GM21825 (cell line): ENCODE data around the gene PALLD.

Source experiments
- ATAC-seq: cut with Tn5 transposase; IDR thresholded peaks from one replicate; pipeline ENCODE4 v1.9.1; 2021; ENCODE audit warnings: mild to moderate bottlenecking, moderate library complexity; ENCODE audit not compliant: unreplicated experiment

Gene PALLD

GRCh38 chr4:168860827-168861226, 364.0 kb downstream of the PALLD start:
- ATAC-seq, result no peak

DNA sequence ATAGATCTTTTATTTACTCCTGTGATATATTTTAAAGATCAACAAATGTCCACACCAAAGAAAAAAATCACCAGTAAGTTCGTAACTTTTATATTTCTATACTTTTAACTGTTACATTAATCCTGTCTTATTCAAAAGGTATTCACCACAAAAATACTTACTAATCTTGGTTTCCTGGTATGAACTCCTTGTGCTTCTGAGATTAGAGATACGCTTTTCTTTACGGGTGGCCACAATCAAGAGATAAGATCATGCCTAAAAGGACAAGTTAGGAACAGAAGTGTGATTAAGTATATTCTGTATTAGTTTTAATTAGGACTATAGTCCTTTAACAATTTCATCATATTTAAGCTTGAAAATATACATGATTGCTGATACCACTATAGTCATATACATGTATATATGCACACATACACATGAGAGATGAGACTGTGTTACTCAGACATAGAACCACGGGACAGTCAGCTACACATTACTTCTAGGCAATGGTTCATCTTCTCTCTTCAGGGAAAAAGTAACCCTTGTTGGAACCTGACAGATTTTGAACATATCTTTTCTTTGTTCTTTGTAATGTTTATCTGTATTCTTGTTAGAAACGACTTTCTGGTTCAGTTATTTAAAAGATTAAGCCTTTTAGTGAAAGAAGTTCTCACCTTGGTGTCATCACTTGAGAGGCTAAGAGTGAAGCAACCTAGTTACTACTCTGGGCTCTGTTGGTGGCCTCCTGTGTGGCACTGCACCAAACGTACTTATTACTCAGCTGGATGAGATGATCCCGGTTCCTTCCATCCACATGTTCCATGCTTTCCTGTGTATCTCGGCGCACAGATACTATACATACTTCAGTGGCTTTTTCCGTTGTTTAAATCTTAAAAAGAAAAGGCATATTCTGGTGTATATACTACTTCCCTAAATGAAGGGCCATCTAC, 367.1 kb downstream of the PALLD start:
- ATAC-seq, result no peak

GRCh38 chr4:168864821-168865541, 368.1 kb downstream of the PALLD start:
- ATAC-seq, result no peak

DNA sequence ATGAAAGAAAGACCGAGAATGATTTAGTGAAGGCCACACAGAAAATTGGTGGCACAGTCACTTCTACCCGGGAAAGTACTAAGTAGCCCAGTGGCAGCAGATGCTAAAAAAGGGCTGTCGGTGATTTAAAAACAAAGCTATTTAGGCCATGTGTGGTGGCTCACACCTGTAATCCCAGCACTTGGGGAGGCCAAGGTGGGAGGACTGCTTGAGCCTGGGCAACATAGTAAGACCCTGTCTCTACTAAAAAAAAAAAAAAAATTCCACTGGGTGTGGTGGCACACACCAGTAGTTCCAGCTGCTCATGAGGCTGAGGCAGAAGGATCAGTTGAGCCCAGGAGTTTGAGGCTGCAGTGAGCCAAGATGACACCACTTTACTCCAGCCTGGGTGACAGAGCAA, 369.0 kb downstream of the PALLD start:
- ATAC-seq, result no peak

DNA sequence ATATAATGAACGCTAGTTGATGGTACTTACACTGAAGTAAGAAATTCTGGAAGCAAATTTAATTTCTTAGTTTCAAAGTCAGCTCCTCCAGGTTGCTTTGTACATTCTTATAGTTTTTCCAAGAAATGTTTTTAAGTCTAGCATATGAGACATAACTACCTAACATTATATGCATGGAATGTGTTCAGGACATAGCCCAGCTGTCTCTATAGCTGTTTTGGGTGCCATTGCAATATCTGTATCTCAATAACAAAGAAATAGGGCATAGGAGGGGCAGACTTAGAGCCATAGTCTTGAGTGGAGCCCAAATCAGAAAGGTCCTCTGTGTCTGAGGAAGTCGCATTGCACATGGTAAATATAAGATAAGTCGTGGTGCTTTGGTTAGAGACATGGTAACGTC, 369.8 kb downstream of the PALLD start:
- ATAC-seq, result no peak

DNA sequence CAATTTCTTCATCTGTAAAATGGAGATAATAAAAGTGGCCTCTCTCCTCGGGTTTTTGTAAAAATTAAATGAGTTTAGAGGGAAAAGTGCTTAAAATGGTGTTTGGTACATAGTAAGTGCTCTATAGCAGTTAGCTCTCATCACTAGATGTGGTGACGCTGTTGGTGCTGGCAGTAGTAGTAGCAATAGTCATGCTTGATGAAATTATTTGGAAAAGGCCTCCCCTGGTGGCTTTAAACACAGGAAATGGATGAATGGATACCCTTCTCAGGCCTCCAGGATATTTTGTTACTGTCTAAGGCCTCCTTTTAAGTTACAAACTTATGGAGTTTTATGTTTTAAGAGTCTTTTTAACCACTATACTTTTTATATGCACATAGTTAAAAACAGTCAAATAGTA, 370.3 kb downstream of the PALLD start:
- no peak for ATAC-seq

DNA sequence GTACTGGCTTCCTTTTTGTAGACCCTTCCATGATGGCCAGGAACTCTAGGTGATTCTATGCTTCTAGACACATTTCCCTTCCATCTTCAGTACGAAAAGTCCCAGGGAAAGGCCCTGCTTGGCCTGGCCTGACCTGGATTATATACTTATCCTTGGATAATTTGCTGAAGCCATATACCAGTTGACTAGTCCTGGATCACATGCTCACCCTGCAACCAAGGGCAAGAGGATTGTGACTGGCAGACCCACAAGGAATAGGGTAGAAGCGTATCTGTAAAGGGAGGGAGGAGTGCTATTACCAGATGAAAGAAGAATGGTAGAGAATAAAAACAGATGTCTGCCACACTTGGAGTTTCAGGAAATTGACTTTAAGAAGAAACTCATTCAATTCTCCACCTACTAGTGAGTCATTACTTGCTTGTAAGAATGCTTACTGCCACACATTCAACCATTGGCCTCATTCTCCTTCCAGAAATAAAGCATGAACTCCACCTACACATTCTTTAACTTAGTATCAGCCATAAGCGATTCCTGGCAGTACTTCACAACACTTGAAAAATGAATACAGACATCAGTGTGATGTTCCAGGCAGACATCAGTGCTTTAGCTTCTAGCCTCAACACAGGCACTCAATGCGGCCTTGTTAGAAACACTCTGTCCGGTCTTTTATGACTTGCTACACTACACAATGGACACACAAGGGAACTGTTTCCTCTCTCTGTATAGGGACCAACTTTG, 371.4 kb downstream of the PALLD start:
- ATAC-seq, result no peak

GRCh38 chr4:168868802-168869201, 371.9 kb downstream of the PALLD start:
- ATAC-seq, result no peak

- no peak for ATAC-seq
Observed at GRCh38 chr4:168870004-168870403, 373.2 kb downstream of the PALLD start.

DNA sequence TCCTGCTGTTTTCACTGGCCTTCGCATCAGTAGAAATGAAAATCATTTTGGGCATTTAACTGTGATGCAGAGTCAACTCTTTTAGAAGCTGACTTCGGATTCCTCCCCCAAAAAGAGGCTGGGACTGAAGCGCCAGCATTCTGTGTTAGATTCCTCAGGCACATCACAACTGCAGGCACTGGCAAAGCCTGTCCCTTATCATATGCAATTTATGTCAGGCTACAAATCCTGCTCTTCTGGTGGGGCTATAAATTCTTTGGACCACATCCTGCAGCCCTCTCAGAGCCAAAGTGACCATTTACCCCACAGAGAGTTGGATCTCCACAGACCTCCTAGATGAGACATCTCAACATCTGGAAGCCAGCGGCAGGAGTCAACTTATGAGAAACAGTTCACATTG, 374.8 kb downstream of the PALLD start:
- no peak for ATAC-seq

DNA sequence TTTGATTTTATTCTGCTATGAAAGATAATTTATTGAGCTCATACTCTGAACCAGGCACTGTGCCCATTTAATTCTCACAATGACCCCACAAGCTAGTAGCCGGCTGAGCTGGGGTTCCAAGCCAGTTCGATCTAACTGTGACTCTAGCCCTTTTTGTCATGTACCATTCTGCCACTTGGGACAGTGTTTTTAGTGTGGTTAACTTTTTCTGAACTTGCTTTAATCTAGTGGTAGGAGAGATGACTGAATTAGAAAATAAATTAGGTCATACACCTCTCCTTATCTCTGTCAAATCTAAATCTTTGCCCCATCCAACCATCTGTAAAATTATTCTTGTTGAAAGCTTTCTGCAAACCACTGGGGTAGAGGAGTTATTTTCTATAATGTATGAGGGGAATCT, 377.2 kb downstream of the PALLD start:
- ATAC-seq, result no peak

GRCh38 chr4:168876106-168876505, 379.3 kb downstream of the PALLD start:
- ATAC-seq, result no peak

DNA sequence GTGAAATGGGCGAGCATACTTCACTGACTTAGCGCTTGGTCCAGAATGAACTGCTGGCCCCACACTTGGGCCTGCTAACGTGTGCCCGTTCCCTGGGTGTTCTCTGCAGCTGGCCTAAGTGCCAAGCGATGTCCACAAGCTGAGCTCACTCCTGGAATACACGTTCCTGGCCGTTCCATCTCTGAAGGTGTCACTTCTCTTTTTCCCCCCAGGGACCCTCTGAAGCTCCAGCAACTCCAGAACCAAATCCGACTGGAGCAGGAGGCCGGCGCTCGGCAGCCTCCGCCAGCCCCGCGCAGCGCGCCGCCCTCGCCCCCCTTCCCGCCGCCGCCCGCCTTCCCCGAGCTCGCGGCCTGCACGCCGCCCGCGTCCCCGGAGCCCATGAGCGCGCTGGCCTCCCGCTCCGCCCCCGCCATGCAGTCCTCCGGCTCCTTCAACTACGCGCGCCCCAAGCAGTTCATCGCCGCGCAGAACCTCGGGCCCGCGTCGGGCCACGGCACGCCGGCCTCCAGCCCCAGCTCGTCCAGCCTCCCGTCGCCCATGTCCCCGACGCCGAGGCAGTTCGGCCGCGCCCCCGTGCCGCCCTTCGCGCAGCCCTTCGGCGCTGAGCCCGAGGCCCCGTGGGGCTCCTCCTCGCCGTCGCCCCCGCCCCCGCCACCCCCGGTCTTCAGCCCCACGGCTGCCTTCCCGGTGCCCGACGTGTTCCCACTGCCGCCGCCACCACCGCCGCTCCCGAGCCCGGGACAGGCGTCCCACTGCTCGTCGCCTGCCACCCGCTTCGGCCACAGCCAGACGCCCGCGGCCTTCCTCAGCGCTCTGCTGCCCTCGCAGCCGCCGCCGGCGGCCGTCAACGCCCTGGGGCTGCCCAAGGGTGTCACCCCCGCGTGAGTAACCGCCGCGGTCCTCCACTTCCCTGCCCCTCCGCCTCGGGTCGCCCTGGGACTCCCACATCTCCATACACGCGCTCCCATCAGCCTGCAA, 380.9 kb downstream of the PALLD start:
- ATAC-seq, result no peak

DNA sequence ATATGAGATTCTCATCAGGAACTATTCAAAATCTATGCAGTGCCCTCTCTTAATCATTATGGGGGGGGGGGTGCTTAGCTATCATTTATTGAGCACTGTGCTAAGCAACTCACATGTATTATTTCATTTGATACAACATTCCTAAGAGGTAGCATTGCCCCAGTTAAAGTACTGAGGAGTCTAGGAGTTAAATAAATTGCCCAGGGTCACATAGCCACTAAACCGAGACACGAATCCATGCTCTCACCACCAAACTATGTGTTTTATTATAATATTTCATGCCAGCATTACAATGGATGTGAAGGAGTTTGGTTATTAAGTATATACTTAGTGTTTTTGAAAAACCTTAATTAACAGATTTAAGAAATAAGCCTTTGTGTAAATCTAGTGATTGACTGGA, 381.8 kb downstream of the PALLD start:
- no peak for ATAC-seq

DNA sequence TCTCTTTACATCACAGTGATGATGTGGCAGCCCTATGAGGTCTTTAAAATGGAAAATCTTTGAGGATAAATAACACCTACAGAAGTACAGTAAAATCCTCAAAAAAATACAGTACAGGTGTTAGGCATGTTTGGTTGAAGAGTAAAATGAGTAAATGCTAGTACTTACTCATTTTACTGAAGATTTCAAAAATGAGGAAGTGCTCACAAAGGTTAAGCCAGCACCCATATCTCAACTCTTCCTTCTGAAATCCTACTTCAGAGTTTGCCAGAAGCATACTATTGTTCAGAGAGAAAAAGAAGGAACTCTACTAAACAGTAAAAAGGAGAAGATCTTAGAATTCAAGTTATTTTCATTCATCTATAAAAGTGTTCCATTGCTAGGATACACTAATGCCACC, 382.3 kb downstream of the PALLD start:
- no peak for ATAC-seq

- ATAC-seq, result no peak
Observed at GRCh38 chr4:168880072-168880675, 383.3 kb downstream of the PALLD start.

GRCh38 chr4:168880811-168881595, 384.2 kb downstream of the PALLD start:
- ATAC-seq, result peak; percentile 69

DNA sequence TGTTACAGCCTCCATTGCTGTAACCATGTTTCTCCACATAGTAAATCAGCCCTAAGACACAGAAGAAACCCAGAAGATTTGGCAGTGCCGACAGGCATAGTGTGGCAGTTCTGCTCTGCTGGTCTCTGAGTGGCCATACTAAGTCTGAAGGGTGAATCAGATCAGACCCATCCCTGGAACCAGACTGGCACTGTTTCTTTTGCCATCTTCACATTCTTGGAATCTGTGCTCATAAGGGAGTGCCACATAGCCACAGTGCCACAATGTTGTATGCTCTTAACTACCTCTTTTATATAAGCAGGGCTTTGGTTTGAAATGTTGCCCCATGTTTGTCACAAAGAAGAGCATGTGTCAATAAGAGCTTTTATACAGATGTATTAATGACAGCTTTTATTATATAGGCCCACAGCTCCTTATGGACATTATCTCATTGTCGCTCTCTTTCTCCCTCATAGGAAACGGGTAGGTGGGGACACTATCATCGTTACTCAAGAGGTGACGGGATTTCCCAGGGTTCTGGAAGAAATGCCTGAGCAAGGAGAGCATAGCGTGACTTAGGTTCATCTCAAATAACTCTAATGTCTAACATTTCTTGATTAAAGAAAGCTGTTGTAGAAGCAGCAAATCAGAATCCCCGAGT, 385.0 kb downstream of the PALLD start:
- ATAC-seq, result peak; percentile 3
